Measurements from ENCODE around the gene CCL8.

The CCL8 gene

GRCh38 chr17:34302636-34303035 lies 16.6 kb upstream of the CCL8 start:
- no peak for TF ChIP-seq ZBTB7A (IDR thresholded peaks at IDR 0.05; ENCODE audit: low read depth)
- no peak for TF ChIP-seq EGR1 (IDR thresholded peaks at IDR 0.05)
- no peak for TF ChIP-seq TAF1 (IDR thresholded peaks at IDR 0.05; ENCODE audit: low read depth)
- no peak for TF ChIP-seq TEAD4 (IDR thresholded peaks at IDR 0.05)
- no peak for TF ChIP-seq YY1 (IDR thresholded peaks at IDR 0.05; ENCODE audit: low read depth)
- no peak for TF ChIP-seq RAD21 (IDR thresholded peaks at IDR 0.05; ENCODE audit: low read depth)
- no peak for TF ChIP-seq CREB1 (IDR thresholded peaks at IDR 0.05; ENCODE audit: low read depth)
- no peak for TF ChIP-seq EP300 (IDR thresholded peaks at IDR 0.05; ENCODE audit: borderline replicate concordance)
- TF ChIP-seq CEBPB (IDR thresholded peaks at IDR 0.05) = no peak
- TF ChIP-seq USF1 (IDR thresholded peaks at IDR 0.05) = no peak
- no peak for TF ChIP-seq FOXM1 (IDR thresholded peaks at IDR 0.05; ENCODE audit: borderline replicate concordance, low read depth)
- TF ChIP-seq, protein P1, sequence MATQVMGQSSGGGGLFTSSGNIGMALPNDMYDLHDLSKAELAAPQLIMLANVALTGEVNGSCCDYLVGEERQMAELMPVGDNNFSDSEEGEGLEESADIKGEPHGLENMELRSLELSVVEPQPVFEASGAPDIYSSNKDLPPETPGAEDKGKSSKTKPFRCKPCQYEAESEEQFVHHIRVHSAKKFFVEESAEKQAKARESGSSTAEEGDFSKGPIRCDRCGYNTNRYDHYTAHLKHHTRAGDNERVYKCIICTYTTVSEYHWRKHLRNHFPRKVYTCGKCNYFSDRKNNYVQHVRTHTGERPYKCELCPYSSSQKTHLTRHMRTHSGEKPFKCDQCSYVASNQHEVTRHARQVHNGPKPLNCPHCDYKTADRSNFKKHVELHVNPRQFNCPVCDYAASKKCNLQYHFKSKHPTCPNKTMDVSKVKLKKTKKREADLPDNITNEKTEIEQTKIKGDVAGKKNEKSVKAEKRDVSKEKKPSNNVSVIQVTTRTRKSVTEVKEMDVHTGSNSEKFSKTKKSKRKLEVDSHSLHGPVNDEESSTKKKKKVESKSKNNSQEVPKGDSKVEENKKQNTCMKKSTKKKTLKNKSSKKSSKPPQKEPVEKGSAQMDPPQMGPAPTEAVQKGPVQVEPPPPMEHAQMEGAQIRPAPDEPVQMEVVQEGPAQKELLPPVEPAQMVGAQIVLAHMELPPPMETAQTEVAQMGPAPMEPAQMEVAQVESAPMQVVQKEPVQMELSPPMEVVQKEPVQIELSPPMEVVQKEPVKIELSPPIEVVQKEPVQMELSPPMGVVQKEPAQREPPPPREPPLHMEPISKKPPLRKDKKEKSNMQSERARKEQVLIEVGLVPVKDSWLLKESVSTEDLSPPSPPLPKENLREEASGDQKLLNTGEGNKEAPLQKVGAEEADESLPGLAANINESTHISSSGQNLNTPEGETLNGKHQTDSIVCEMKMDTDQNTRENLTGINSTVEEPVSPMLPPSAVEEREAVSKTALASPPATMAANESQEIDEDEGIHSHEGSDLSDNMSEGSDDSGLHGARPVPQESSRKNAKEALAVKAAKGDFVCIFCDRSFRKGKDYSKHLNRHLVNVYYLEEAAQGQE (IDR thresholded peaks at IDR 0.05; ENCODE audit: low read depth) = no peak
- TF ChIP-seq MAX (IDR thresholded peaks at IDR 0.05) = no peak
- TF ChIP-seq TCF12 (IDR thresholded peaks at IDR 0.05; ENCODE audit: low read depth) = no peak
- no peak for TF ChIP-seq NFIC (IDR thresholded peaks at IDR 0.05)

- TF ChIP-seq, protein P1 (IDR thresholded peaks at IDR 0.05; ENCODE audit: low read depth) = no peak
- TF ChIP-seq NFIC (IDR thresholded peaks at IDR 0.05) (no peak), EP300 (IDR thresholded peaks at IDR 0.05; ENCODE audit: borderline replicate concordance) (no peak)
Observed at GRCh38 chr17:34303606-34304005, 15.6 kb upstream of the CCL8 start.

- TF ChIP-seq YY1 (IDR thresholded peaks at IDR 0.05; ENCODE audit: low read depth) (no peak), TEAD4 (IDR thresholded peaks at IDR 0.05) (no peak), FOXM1 (IDR thresholded peaks at IDR 0.05; ENCODE audit: borderline replicate concordance, low read depth) (no peak), TCF12 (IDR thresholded peaks at IDR 0.05; ENCODE audit: low read depth) (no peak), USF1 (IDR thresholded peaks at IDR 0.05) (no peak), TAF1 (IDR thresholded peaks at IDR 0.05; ENCODE audit: low read depth) (no peak), NFIC (IDR thresholded peaks at IDR 0.05) (no peak), CEBPB (IDR thresholded peaks at IDR 0.05) (no peak), EGR1 (IDR thresholded peaks at IDR 0.05) (no peak), CREB1 (IDR thresholded peaks at IDR 0.05; ENCODE audit: low read depth) (no peak), MAX (IDR thresholded peaks at IDR 0.05) (no peak), EP300 (IDR thresholded peaks at IDR 0.05; ENCODE audit: borderline replicate concordance) (no peak)
Observed at GRCh38 chr17:34305061-34305460, 14.2 kb upstream of the CCL8 start.

GRCh38 chr17:34305606-34306005 lies 13.6 kb upstream of the CCL8 start:
- no peak for TF ChIP-seq EP300 (IDR thresholded peaks at IDR 0.05; ENCODE audit: borderline replicate concordance)
- no peak for TF ChIP-seq YY1 (IDR thresholded peaks at IDR 0.05; ENCODE audit: low read depth)
- TF ChIP-seq FOXM1 (IDR thresholded peaks at IDR 0.05; ENCODE audit: borderline replicate concordance, low read depth) = no peak
- no peak for TF ChIP-seq MAX (IDR thresholded peaks at IDR 0.05)
- no peak for TF ChIP-seq TAF1 (IDR thresholded peaks at IDR 0.05; ENCODE audit: low read depth)
- no peak for TF ChIP-seq TEAD4 (IDR thresholded peaks at IDR 0.05)
- TF ChIP-seq TCF12 (IDR thresholded peaks at IDR 0.05; ENCODE audit: low read depth) = no peak
- no peak for TF ChIP-seq CEBPB (IDR thresholded peaks at IDR 0.05)
- TF ChIP-seq NFIC (IDR thresholded peaks at IDR 0.05) = no peak
- TF ChIP-seq EGR1 (IDR thresholded peaks at IDR 0.05) = no peak
- no peak for TF ChIP-seq CREB1 (IDR thresholded peaks at IDR 0.05; ENCODE audit: low read depth)
- TF ChIP-seq ZBTB7A (IDR thresholded peaks at IDR 0.05; ENCODE audit: low read depth) = no peak
- TF ChIP-seq, protein P1 (IDR thresholded peaks at IDR 0.05; ENCODE audit: low read depth) = no peak
- TF ChIP-seq USF1 (IDR thresholded peaks at IDR 0.05) = no peak
- no peak for TF ChIP-seq RAD21 (IDR thresholded peaks at IDR 0.05; ENCODE audit: low read depth)
